GM23338 (cell line): ENCODE data around the gene MAP1B. TPM values are rescaled to one million over a fixed set of nuclear protein-coding genes. Genes with fewer than 3 reads are reported as not detected.
A peak's percentile ranks its signal among the peaks of the same experiment; 100 is the strongest.

Experiments used
- ATAC-seq: fragments of 200-7000 bp; cut with Tn5 transposase; 3 replicates; pipeline ENCODE4 v1.9.1; 2020
- DNase-seq: peaks from one replicate; pipeline ENCODE4 v3.0.0-alpha.2; 2015; ENCODE audit warnings: low spot score
- H2AFZ ChIP-seq: fragments of 200-600 bp; sonication (generic); 2 replicates; pipeline ENCODE4 v1.8.0; 2016; ENCODE audit warnings: antibody characterized with exemption, mild to moderate bottlenecking, moderate library complexity
- H3F3A ChIP-seq: fragments of 200-600 bp; sonication (generic); replicated peaks from 2 replicates; pipeline ENCODE4 v1.8.0; 2017; ENCODE audit warnings: antibody characterized with exemption, mixed run types, low read depth
- H3K27ac ChIP-seq: fragments of 200-600 bp; sonication (generic); 2 replicates; pipeline ENCODE4 v1.6.1; 2016; ENCODE audit warnings: low read depth
- H3K27me3 ChIP-seq: fragments of 200-600 bp; sonication (generic); 2 replicates; pipeline ENCODE4 v1.8.0; 2016; ENCODE audit warnings: mild to moderate bottlenecking, mixed run types, moderate library complexity; ENCODE audit not compliant: insufficient read depth
- H3K36me3 ChIP-seq: fragments of 200-600 bp; sonication (generic); 2 replicates; pipeline ENCODE4 v1.8.0; 2016; ENCODE audit warnings: mild to moderate bottlenecking; ENCODE audit not compliant: insufficient read depth
- H3K4me1 ChIP-seq: fragments of 200-600 bp; sonication (generic); 2 replicates; pipeline ENCODE4 v1.8.0; 2016; ENCODE audit warnings: mild to moderate bottlenecking, moderate library complexity; ENCODE audit not compliant: insufficient read depth
- H3K4me2 ChIP-seq: fragments of 200-600 bp; sonication (generic); 2 replicates; pipeline ENCODE4 v1.7.1; 2017; ENCODE audit warnings: mixed run types
- H3K4me3 ChIP-seq: fragments of 200-600 bp; sonication (generic); 2 replicates; pipeline ENCODE4 v1.6.1; 2016; ENCODE audit warnings: mixed run types
- H3K79me2 ChIP-seq: fragments of 200-600 bp; sonication (generic); replicated peaks from 2 replicates; pipeline ENCODE4 v1.8.0; 2017; ENCODE audit warnings: mild to moderate bottlenecking; ENCODE audit not compliant: insufficient read depth
- H3K9me2 ChIP-seq: fragments of 200-600 bp; sonication (generic); 2 replicates; pipeline ENCODE4 v1.8.0; 2017; ENCODE audit not compliant: insufficient read depth
- H4K20me1 ChIP-seq: fragments of 200-600 bp; sonication (generic); replicated peaks from 2 replicates; pipeline ENCODE4 v1.8.0; 2017; ENCODE audit warnings: mild to moderate bottlenecking; ENCODE audit not compliant: insufficient read depth
- H3K27ac Mint-ChIP-seq: 2 replicates; pipeline ENCODE4 v1.8.0; 2020; ENCODE audit warnings: inconsistent platforms, mild to moderate bottlenecking, moderate library complexity, mixed read lengths
- H3K27me3 Mint-ChIP-seq: 3 replicates; pipeline ENCODE4 v1.8.0; 2022; ENCODE audit warnings: low read depth, mild to moderate bottlenecking, moderate library complexity, mixed read lengths, inconsistent platforms; ENCODE audit not compliant: insufficient read depth, poor library complexity
- H3K36me3 Mint-ChIP-seq: 3 replicates; pipeline ENCODE4 v1.8.0; 2021; ENCODE audit warnings: low read depth, mild to moderate bottlenecking, inconsistent platforms, moderate library complexity, mixed read lengths
- H3K4me1 Mint-ChIP-seq: 3 replicates; pipeline ENCODE4 v1.8.0; 2020; ENCODE audit warnings: mild to moderate bottlenecking, inconsistent platforms, mixed read lengths
- H3K4me3 Mint-ChIP-seq: 3 replicates; pipeline ENCODE4 v1.8.0; 2021; ENCODE audit warnings: moderate library complexity, mild to moderate bottlenecking, inconsistent platforms, mixed read lengths
- H3K9me3 Mint-ChIP-seq: 3 replicates; pipeline ENCODE4 v1.8.0; 2020; ENCODE audit warnings: moderate library complexity, mild to moderate bottlenecking, inconsistent platforms, mixed read lengths
- CREB1 ChIP-seq: fragments of 250-450 bp; sonication (Bioruptor Pico); IDR thresholded peaks from 2 replicates; pipeline ENCODE4 v1.5.0; 2020; ENCODE audit warnings: low read depth, mild to moderate bottlenecking, moderate library complexity
- EZH2 ChIP-seq: fragments of 200-600 bp; sonication (generic); IDR thresholded peaks from one replicate; pipeline ENCODE4 v1.8.0; 2017; ENCODE audit warnings: antibody characterized with exemption, mild to moderate bottlenecking, low read depth; ENCODE audit not compliant: unreplicated experiment
- EZH2phosphoT487 ChIP-seq: fragments of 200-600 bp; sonication (generic); IDR thresholded peaks from one replicate; pipeline ENCODE4 v1.8.1; 2018; ENCODE audit warnings: antibody characterized with exemption; ENCODE audit not compliant: unreplicated experiment
- JUNB ChIP-seq: IDR thresholded peaks from one replicate; pipeline ENCODE4 v1.6.1; 2016; ENCODE audit warnings: antibody characterized with exemption; ENCODE audit not compliant: unreplicated experiment
- NANOG ChIP-seq: IDR thresholded peaks from 2 replicates; pipeline ENCODE4 v1.6.1; 2016; ENCODE audit warnings: antibody characterized with exemption, borderline replicate concordance
- POLR2AphosphoS5 ChIP-seq: IDR thresholded peaks from 2 replicates; pipeline ENCODE4 v1.6.1; 2016; ENCODE audit warnings: antibody characterized with exemption, low read depth
- STAT1 ChIP-seq: IDR thresholded peaks from one replicate; pipeline ENCODE4 v1.6.1; 2016; ENCODE audit warnings: antibody characterized with exemption; ENCODE audit not compliant: unreplicated experiment
- ZNF114 ChIP-seq: fragments of 250-450 bp; sonication (Bioruptor Pico); IDR thresholded peaks from 2 replicates; pipeline ENCODE4 v1.5.0; 2020; ENCODE audit warnings: mild to moderate bottlenecking, moderate library complexity
- ZNF331 ChIP-seq: fragments of 250-450 bp; sonication (Bioruptor Pico); IDR thresholded peaks from 2 replicates; pipeline ENCODE4 v1.5.0; 2020; ENCODE audit warnings: low read depth, mild to moderate bottlenecking, moderate library complexity
- polyA plus RNA-seq: library from polyadenylated mRNA; unstranded; fragments of >200 nt; fragmentation: Nextera tagmentation; extraction: Ambion mirVana; gene quantifications from 2 replicates; pipeline ENCODE4 v1.2.1, GENCODE V29; 2016
- total RNA-seq: library from RNA; depleted of rRNA; stranded (reverse); fragments of >200 nt; shearing (Covaris generic); gene quantifications from 2 replicates; pipeline ENCODE4 v1.2.3, GENCODE V29; 2014
- TF ChIP-seq, protein P1 (sequence below): IDR thresholded peaks from one replicate; pipeline ENCODE4 v1.6.1; 2018; ENCODE audit warnings: antibody characterized with exemption; ENCODE audit not compliant: unreplicated experiment
- TF ChIP-seq, protein P2 (sequence below), 2 experiments: fragments of 200-600 bp in 1 of 2; sonication (generic) in 1 of 2; conservative IDR thresholded peaks; 2 replicates each; pipeline versions ENCODE4 v1.5.1 to v1.6.1; 2016 to 2017; ENCODE audit warnings: antibody characterized with exemption in 2 of 2, low read depth in 2 of 2, mild to moderate bottlenecking in 2 of 2, moderate library complexity in 1 of 2
- TF ChIP-seq, protein P3 (sequence below): fragments of 250-450 bp; sonication (Bioruptor Pico); IDR thresholded peaks from 2 replicates; pipeline ENCODE4 v1.5.0; 2020; ENCODE audit warnings: mild to moderate bottlenecking, moderate library complexity
- TF ChIP-seq, protein P4 (sequence below): IDR thresholded peaks from 2 replicates; pipeline ENCODE4 v1.6.1; 2016; ENCODE audit warnings: antibody characterized with exemption

Gene MAP1B
- total and polyA plus RNA-seq, 2 experiments from 2014 or later: 148 to 263 TPM

DNA sequence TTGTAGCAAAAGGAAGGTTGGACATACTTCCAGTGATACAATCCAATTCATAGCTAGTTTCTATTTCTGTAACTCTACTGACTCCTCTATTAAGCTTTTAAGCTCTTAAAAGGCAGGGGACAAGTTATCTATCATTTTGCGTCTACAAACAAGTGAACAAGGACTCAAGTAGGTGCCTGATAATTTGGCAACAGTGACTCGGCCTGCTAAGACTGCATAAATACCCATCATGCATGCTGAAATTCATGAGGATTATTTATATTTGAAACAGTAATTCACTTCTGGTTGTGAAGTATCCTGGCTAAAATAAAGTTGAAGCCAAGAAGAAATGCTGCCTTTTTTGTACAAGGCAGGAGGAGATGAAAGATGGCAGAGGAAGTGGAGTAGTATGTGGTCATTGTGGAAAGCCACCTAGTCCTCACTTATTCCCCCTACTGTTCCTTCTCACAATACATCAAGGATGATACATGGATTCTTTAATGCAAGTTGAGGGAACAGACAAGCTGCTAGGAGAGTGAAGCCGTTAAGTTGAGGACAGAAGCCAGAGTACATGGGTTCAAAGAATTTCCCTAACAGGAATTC is 138.8 kb downstream of the MAP1B start:
- H3K4me1 Mint-ChIP-seq: peaks cover 66% of the 10 kb centered on the region
- H2AFZ ChIP-seq: no peak overlapping the region
- TF ChIP-seq CREB1 (CRISPR knock-in tag) (no peak), STAT1 (no peak), ZNF331 (CRISPR knock-in tag) (no peak), JUNB (no peak), EZH2 (no peak), NANOG (no peak), EZH2phosphoT487 (no peak), ZNF114 (CRISPR knock-in tag) (no peak), POLR2AphosphoS5 (no peak)
- TF ChIP-seq, protein P1, sequence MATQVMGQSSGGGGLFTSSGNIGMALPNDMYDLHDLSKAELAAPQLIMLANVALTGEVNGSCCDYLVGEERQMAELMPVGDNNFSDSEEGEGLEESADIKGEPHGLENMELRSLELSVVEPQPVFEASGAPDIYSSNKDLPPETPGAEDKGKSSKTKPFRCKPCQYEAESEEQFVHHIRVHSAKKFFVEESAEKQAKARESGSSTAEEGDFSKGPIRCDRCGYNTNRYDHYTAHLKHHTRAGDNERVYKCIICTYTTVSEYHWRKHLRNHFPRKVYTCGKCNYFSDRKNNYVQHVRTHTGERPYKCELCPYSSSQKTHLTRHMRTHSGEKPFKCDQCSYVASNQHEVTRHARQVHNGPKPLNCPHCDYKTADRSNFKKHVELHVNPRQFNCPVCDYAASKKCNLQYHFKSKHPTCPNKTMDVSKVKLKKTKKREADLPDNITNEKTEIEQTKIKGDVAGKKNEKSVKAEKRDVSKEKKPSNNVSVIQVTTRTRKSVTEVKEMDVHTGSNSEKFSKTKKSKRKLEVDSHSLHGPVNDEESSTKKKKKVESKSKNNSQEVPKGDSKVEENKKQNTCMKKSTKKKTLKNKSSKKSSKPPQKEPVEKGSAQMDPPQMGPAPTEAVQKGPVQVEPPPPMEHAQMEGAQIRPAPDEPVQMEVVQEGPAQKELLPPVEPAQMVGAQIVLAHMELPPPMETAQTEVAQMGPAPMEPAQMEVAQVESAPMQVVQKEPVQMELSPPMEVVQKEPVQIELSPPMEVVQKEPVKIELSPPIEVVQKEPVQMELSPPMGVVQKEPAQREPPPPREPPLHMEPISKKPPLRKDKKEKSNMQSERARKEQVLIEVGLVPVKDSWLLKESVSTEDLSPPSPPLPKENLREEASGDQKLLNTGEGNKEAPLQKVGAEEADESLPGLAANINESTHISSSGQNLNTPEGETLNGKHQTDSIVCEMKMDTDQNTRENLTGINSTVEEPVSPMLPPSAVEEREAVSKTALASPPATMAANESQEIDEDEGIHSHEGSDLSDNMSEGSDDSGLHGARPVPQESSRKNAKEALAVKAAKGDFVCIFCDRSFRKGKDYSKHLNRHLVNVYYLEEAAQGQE: no peak
- TF ChIP-seq, protein P2, sequence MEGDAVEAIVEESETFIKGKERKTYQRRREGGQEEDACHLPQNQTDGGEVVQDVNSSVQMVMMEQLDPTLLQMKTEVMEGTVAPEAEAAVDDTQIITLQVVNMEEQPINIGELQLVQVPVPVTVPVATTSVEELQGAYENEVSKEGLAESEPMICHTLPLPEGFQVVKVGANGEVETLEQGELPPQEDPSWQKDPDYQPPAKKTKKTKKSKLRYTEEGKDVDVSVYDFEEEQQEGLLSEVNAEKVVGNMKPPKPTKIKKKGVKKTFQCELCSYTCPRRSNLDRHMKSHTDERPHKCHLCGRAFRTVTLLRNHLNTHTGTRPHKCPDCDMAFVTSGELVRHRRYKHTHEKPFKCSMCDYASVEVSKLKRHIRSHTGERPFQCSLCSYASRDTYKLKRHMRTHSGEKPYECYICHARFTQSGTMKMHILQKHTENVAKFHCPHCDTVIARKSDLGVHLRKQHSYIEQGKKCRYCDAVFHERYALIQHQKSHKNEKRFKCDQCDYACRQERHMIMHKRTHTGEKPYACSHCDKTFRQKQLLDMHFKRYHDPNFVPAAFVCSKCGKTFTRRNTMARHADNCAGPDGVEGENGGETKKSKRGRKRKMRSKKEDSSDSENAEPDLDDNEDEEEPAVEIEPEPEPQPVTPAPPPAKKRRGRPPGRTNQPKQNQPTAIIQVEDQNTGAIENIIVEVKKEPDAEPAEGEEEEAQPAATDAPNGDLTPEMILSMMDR (conservative IDR thresholded peaks at IDR 0.05; ENCODE audit: low read depth in 2 of 2): no peak
- TF ChIP-seq, protein P3, sequence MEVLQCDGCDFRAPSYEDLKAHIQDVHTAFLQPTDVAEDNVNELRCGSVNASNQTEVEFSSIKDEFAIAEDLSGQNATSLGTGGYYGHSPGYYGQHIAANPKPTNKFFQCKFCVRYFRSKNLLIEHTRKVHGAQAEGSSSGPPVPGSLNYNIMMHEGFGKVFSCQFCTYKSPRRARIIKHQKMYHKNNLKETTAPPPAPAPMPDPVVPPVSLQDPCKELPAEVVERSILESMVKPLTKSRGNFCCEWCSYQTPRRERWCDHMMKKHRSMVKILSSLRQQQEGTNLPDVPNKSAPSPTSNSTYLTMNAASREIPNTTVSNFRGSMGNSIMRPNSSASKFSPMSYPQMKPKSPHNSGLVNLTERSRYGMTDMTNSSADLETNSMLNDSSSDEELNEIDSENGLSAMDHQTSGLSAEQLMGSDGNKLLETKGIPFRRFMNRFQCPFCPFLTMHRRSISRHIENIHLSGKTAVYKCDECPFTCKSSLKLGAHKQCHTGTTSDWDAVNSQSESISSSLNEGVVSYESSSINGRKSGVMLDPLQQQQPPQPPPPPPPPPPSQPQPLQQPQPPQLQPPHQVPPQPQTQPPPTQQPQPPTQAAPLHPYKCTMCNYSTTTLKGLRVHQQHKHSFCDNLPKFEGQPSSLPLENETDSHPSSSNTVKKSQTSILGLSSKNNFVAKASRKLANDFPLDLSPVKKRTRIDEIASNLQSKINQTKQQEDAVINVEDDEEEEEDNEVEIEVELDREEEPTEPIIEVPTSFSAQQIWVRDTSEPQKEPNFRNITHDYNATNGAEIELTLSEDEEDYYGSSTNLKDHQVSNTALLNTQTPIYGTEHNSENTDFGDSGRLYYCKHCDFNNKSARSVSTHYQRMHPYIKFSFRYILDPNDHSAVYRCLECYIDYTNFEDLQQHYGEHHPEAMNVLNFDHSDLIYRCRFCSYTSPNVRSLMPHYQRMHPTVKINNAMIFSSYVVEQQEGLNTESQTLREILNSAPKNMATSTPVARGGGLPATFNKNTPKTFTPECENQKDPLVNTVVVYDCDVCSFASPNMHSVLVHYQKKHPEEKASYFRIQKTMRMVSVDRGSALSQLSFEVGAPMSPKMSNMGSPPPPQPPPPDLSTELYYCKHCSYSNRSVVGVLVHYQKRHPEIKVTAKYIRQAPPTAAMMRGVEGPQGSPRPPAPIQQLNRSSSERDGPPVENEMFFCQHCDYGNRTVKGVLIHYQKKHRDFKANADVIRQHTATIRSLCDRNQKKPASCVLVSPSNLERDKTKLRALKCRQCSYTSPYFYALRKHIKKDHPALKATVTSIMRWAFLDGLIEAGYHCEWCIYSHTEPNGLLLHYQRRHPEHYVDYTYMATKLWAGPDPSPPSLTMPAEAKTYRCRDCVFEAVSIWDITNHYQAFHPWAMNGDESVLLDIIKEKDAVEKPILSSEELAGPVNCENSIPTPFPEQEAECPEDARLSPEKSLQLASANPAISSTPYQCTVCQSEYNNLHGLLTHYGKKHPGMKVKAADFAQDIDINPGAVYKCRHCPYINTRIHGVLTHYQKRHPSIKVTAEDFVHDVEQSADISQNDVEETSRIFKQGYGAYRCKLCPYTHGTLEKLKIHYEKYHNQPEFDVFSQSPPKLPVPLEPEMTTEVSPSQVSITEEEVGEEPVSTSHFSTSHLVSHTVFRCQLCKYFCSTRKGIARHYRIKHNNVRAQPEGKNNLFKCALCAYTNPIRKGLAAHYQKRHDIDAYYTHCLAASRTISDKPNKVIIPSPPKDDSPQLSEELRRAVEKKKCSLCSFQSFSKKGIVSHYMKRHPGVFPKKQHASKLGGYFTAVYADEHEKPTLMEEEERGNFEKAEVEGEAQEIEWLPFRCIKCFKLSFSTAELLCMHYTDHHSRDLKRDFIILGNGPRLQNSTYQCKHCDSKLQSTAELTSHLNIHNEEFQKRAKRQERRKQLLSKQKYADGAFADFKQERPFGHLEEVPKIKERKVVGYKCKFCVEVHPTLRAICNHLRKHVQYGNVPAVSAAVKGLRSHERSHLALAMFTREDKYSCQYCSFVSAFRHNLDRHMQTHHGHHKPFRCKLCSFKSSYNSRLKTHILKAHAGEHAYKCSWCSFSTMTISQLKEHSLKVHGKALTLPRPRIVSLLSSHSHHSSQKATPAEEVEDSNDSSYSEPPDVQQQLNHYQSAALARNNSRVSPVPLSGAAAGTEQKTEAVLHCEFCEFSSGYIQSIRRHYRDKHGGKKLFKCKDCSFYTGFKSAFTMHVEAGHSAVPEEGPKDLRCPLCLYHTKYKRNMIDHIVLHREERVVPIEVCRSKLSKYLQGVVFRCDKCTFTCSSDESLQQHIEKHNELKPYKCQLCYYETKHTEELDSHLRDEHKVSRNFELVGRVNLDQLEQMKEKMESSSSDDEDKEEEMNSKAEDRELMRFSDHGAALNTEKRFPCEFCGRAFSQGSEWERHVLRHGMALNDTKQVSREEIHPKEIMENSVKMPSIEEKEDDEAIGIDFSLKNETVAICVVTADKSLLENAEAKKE (CRISPR knock-in tag): no peak
- TF ChIP-seq, protein P4, sequence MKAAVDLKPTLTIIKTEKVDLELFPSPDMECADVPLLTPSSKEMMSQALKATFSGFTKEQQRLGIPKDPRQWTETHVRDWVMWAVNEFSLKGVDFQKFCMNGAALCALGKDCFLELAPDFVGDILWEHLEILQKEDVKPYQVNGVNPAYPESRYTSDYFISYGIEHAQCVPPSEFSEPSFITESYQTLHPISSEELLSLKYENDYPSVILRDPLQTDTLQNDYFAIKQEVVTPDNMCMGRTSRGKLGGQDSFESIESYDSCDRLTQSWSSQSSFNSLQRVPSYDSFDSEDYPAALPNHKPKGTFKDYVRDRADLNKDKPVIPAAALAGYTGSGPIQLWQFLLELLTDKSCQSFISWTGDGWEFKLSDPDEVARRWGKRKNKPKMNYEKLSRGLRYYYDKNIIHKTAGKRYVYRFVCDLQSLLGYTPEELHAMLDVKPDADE: no peak

More for the DNA sequence above, 138.8 kb downstream of the MAP1B start:
- H3K36me3 Mint-ChIP-seq: peaks cover 4% of the 10 kb centered on the region
- Histone ChIP-seq H3K4me1 (peaks cover 23% of the 10 kb centered on the region), H3K79me2 (peaks cover 39% of the 10 kb centered on the region), H3K4me3 (no peak overlapping the region), H3K36me3 (no peaks in the 10 kb centered on the region), H3K27me3 (no peaks in the 10 kb centered on the region), H3K27ac (peak overlapping the region; percentile 17; the same call in 1 of the 2 replicates), H3K4me2 (no peak overlapping the region), H4K20me1 (no peaks in the 10 kb centered on the region), H3K9me2 (no peaks in the 10 kb centered on the region), H3F3A (no peaks in the 10 kb centered on the region)
- no peaks in the 10 kb centered on the region for H3K9me3 Mint-ChIP-seq
- H3K27ac Mint-ChIP-seq: 0 out of 2 replicates have a peak overlapping the region, but pooled peaks have one; percentile 63
- no peak for DNase-seq
- ATAC-seq: no peak
- no peak overlapping the region for H3K4me3 Mint-ChIP-seq
- H3K27me3 Mint-ChIP-seq: peaks cover 2% of the 10 kb centered on the region
